Measurements from ENCODE around the gene PIM3.

DNA sequence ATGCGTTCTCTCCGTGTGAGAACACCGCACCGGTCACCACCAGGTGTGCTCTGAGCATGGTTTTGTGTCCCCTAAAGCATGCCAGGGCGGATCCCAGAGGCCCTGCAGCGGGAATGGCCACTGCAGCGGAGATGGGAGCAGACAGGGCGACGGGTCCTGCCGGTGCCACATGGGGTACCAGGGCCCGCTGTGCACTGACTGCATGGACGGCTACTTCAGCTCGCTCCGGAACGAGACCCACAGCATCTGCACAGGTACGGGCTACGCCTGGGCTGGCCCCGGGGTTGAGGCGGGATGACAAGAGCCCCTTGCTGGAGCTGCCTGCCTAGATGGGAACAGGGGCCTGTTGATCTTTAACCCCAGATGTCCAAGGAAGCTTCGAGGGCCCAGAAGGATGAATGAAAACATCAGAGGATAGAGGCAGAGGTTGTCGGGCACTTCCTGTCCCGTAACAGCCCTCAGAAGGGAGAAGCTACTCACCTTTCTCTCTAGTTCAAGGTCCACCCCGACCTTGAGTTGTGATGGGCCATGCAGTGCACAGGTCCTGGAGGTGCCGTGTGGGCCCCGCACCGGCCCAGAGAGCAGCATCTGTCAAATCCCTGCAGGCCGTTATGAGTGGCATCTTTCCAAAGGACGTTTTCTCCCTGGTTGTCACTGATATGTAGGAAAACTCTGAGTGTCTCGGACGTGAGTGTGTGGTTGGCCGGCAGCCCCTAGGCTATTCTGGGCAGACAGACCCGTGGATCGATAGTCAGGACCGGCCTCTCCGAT, 38.9 kb upstream of the PIM3 start:
- TF ChIP-seq NRF1 (IDR thresholded peaks at IDR 0.05; ENCODE audit: low read depth, low read length) (no peak), TAF1 (IDR thresholded peaks at IDR 0.05; ENCODE audit: low read depth, low read length) (no peak), TBP (IDR thresholded peaks at IDR 0.05; ENCODE audit: low read depth, low read length) (no peak), POLR2A (IDR thresholded peaks at IDR 0.05; ENCODE audit: control extremely low read depth in 1 of 2, low read depth in 2 of 2, low read length in 2 of 2) (no peak), CREB1 (IDR thresholded peaks at IDR 0.05) (no peak), SP1 (IDR thresholded peaks at IDR 0.05; ENCODE audit: low read depth, low read length) (no peak), HDAC2 (IDR thresholded peaks at IDR 0.05; ENCODE audit: borderline replicate concordance in 1 of 2, low read depth in 2 of 2, low read length in 2 of 2) (no peak), RXRA (IDR thresholded peaks at IDR 0.05; ENCODE audit: insufficient read depth, low read depth, low read length) (no peak), SIN3A (conservative IDR thresholded peaks at IDR 0.05 in 1 of 2, IDR thresholded peaks at IDR 0.05 in 1 of 2; ENCODE audit: low read depth in 1 of 2, low read length in 2 of 2) (no peak), TCF12 (IDR thresholded peaks at IDR 0.05; ENCODE audit: low read depth, low read length) (no peak)
- TF ChIP-seq, protein P1, sequence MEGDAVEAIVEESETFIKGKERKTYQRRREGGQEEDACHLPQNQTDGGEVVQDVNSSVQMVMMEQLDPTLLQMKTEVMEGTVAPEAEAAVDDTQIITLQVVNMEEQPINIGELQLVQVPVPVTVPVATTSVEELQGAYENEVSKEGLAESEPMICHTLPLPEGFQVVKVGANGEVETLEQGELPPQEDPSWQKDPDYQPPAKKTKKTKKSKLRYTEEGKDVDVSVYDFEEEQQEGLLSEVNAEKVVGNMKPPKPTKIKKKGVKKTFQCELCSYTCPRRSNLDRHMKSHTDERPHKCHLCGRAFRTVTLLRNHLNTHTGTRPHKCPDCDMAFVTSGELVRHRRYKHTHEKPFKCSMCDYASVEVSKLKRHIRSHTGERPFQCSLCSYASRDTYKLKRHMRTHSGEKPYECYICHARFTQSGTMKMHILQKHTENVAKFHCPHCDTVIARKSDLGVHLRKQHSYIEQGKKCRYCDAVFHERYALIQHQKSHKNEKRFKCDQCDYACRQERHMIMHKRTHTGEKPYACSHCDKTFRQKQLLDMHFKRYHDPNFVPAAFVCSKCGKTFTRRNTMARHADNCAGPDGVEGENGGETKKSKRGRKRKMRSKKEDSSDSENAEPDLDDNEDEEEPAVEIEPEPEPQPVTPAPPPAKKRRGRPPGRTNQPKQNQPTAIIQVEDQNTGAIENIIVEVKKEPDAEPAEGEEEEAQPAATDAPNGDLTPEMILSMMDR (IDR thresholded peaks at IDR 0.05; ENCODE audit: control extremely low read depth in 1 of 3, insufficient read depth in 1 of 3, low read depth in 1 of 3, low read length in 3 of 3), result no peak
- TF ChIP-seq, protein P2, sequence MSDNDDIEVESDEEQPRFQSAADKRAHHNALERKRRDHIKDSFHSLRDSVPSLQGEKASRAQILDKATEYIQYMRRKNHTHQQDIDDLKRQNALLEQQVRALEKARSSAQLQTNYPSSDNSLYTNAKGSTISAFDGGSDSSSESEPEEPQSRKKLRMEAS (IDR thresholded peaks at IDR 0.05), result no peak
- TF ChIP-seq, protein P3, sequence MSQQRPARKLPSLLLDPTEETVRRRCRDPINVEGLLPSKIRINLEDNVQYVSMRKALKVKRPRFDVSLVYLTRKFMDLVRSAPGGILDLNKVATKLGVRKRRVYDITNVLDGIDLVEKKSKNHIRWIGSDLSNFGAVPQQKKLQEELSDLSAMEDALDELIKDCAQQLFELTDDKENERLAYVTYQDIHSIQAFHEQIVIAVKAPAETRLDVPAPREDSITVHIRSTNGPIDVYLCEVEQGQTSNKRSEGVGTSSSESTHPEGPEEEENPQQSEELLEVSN (IDR thresholded peaks at IDR 0.05), result no peak
- TF ChIP-seq, protein P4, sequence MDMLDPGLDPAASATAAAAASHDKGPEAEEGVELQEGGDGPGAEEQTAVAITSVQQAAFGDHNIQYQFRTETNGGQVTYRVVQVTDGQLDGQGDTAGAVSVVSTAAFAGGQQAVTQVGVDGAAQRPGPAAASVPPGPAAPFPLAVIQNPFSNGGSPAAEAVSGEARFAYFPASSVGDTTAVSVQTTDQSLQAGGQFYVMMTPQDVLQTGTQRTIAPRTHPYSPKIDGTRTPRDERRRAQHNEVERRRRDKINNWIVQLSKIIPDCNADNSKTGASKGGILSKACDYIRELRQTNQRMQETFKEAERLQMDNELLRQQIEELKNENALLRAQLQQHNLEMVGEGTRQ (IDR thresholded peaks at IDR 0.05; ENCODE audit: low read length), result no peak

Measured in H1 (cell line).